ENCODE results near the gene HSD17B8. TPM values are rescaled to one million over a fixed set of nuclear protein-coding genes. Genes with fewer than 3 reads are reported as not detected.

The HSD17B8 gene
- total RNA-seq, 6 donors from 2014 or later = 8.2 to 39.3 (median 28.7) TPM

GRCh38 chr6:33250731-33251130 is 46.3 kb downstream of the HSD17B8 start:
- Histone ChIP-seq H3K4me1 (peaks cover 23 to 30% (median 25%) of the 10 kb centered on the region in 4 donors), H3K36me3 (peaks cover 0 to 13% (median 0%) of the 10 kb centered on the region in 4 donors), H3K27me3 (no peaks in the 10 kb centered on the region), H3K9me3 (no peaks in the 10 kb centered on the region), H3K27ac (peak overlapping the region in 1 of 4 donors; percentile 12), H3K4me3 (no peak overlapping the region)
- no peak for TF ChIP-seq CTCF (IDR thresholded peaks at IDR 0.05)
- no peak for TF ChIP-seq POLR2A (IDR thresholded peaks at IDR 0.05)
- no peak for TF ChIP-seq EP300 (IDR thresholded peaks at IDR 0.05)
- no peak for TF ChIP-seq POLR2AphosphoS5 (IDR thresholded peaks at IDR 0.05)
- WGBS, 2 donors = 97% methylated on average over 13 of the region's 13 CpGs
- no peak for ATAC-seq (ENCODE audit: low FRiP score in 2 of 2)
- peak in 1 of 2 donors; percentile 60 for DNase-seq

- no peak for ATAC-seq (ENCODE audit: low FRiP score in 2 of 2)
- H3K27me3 ChIP-seq = no peaks in the 10 kb centered on the region
- peaks cover 23 to 30% (median 25%) of the 10 kb centered on the region in 4 donors for H3K4me1 ChIP-seq
- H3K4me3 ChIP-seq = no peak overlapping the region
- WGBS, 2 donors = 78 to 90% methylated on average over 6 of the region's 6 CpGs
- H3K36me3 ChIP-seq = peaks cover 0 to 13% (median 0%) of the 10 kb centered on the region in 4 donors
- H3K9me3 ChIP-seq = no peaks in the 10 kb centered on the region
- TF ChIP-seq POLR2AphosphoS5 (IDR thresholded peaks at IDR 0.05) = no peak
- TF ChIP-seq POLR2A (IDR thresholded peaks at IDR 0.05) = no peak
- TF ChIP-seq CTCF (IDR thresholded peaks at IDR 0.05) = no peak
- TF ChIP-seq EP300 (IDR thresholded peaks at IDR 0.05) = no peak
- no peak for DNase-seq
- H3K27ac ChIP-seq = no peak overlapping the region
Observed at GRCh38 chr6:33251395-33252012, 47.0 kb downstream of the HSD17B8 start.

GRCh38 chr6:33252759-33253158 is 48.3 kb downstream of the HSD17B8 start:
- TF ChIP-seq POLR2AphosphoS5 (IDR thresholded peaks at IDR 0.05) = no peak
- no peak for TF ChIP-seq CTCF (IDR thresholded peaks at IDR 0.05)
- no peak for TF ChIP-seq POLR2A (IDR thresholded peaks at IDR 0.05)
- TF ChIP-seq EP300 (IDR thresholded peaks at IDR 0.05) = no peak
- no peak for ATAC-seq (ENCODE audit: low FRiP score in 2 of 2)
- peaks cover 22 to 29% (median 24%) of the 10 kb centered on the region in 4 donors for H3K4me1 ChIP-seq
- peaks cover 0 to 24% (median 0%) of the 10 kb centered on the region in 4 donors for H3K36me3 ChIP-seq
- no peaks in the 10 kb centered on the region for H3K9me3 ChIP-seq
- no peak overlapping the region for H3K4me3 ChIP-seq
- H3K27me3 ChIP-seq = no peaks in the 10 kb centered on the region
- DNase-seq = no peak
- H3K27ac ChIP-seq = no peak overlapping the region

DNA sequence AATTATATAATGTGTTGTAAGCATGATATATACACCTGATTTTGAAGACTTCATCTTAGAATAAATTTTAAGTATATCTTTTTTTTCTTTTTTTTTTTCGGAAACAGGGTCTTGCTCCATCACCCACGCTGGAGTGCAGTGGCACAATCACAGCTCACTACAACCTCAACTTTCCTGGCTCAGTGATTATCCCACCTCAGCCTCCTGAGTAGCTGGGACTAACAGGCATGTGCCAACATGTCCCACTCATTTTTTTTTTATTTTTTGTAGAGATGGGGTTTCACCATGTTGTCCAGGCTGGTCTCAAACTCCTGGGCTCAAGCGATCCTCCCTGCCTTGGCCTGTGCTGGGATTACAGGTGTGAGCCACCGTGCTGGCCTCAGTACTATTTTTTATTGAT is 50.1 kb downstream of the HSD17B8 start:
- H3K27me3 ChIP-seq = no peaks in the 10 kb centered on the region
- H3K36me3 ChIP-seq = peaks cover 0 to 39% (median 4%) of the 10 kb centered on the region in 4 donors
- H3K27ac ChIP-seq = no peak overlapping the region
- TF ChIP-seq POLR2AphosphoS5 (IDR thresholded peaks at IDR 0.05) = no peak
- TF ChIP-seq POLR2A (IDR thresholded peaks at IDR 0.05) = no peak
- TF ChIP-seq CTCF (IDR thresholded peaks at IDR 0.05) = no peak
- TF ChIP-seq EP300 (IDR thresholded peaks at IDR 0.05) = no peak
- no peaks in the 10 kb centered on the region for H3K9me3 ChIP-seq
- ATAC-seq (ENCODE audit: low FRiP score in 2 of 2) (no peak), DNase-seq (no peak)
- no peak overlapping the region for H3K4me3 ChIP-seq
- peaks cover 10 to 15% (median 11%) of the 10 kb centered on the region in 4 donors for H3K4me1 ChIP-seq
- 93 to 95% methylated on average over 4 of the region's 4 CpGs for WGBS, 2 donors

Small RNAs within 50 kb of the gene (small RNA-seq; reads per million reads assigned to genes)
- 1.7 to 5.5 (median 4.2) reads per million in 4 donors for gene MIR219A1
- 0 to 1.4 (median 0.09) reads per million in 4 donors for gene RNY4P10

Other genes starting within 250 kb of the HSD17B8 start
- gene BRD2, start 236.1 kb upstream of the HSD17B8 start, total RNA-seq = 100 to 1,000 TPM; 144 to 388 (median 183) TPM
- 10 to 100 TPM in 5 of 6 donors, 1 to 10 TPM in 1; 9.4 to 56.8 (median 30.5) TPM for gene HLA-DOA, start 195.1 kb upstream of the HSD17B8 start, total RNA-seq
- 100 to 1,000 TPM; 109 to 674 (median 399) TPM for gene HLA-DPA1, start 131.0 kb upstream of the HSD17B8 start, total RNA-seq
- 100 to 1,000 TPM; 194 to 697 (median 373) TPM for gene HLA-DPB1, start 128.7 kb upstream of the HSD17B8 start, total RNA-seq
- 1 to 10 TPM in 2 of 6 donors, under 1 TPM in 4; 0.20 to 2.1 (median 0.74) TPM for gene COL11A2, start 12.2 kb upstream of the HSD17B8 start, total RNA-seq
- 10 to 100 TPM; 19.3 to 67.1 (median 48.4) TPM for gene RXRB, start 4.0 kb upstream of the HSD17B8 start, total RNA-seq
- 100 to 1,000 TPM in 2 of 6 donors, 10 to 100 TPM in 4; 37.7 to 104 (median 86.7) TPM for gene SLC39A7, start 3.8 kb upstream of the HSD17B8 start, total RNA-seq
- gene RING1, start 3.8 kb downstream of the HSD17B8 start, total RNA-seq = 10 to 100 TPM; 17.9 to 50.6 (median 40.4) TPM
- gene VPS52, start 67.2 kb downstream of the HSD17B8 start, total RNA-seq = 100 to 1,000 TPM in 1 of 6 donors, 10 to 100 TPM in 5; 30.1 to 170 (median 45.8) TPM
- gene RPS18, start 67.4 kb downstream of the HSD17B8 start, total RNA-seq = 1,000 to 10,000 TPM in 4 of 6 donors, 100 to 1,000 TPM in 2; 535 to 2,038 (median 1,627) TPM
- gene B3GALT4, start 72.5 kb downstream of the HSD17B8 start, total RNA-seq = 10 to 100 TPM; 20.1 to 29.7 (median 23.2) TPM
- 10 to 100 TPM; 21.1 to 50.3 (median 41.7) TPM for gene WDR46, start 84.6 kb downstream of the HSD17B8 start, total RNA-seq
- gene PFDN6, start 84.9 kb downstream of the HSD17B8 start, total RNA-seq = 10 to 100 TPM; 13.8 to 42.9 (median 30.7) TPM
- gene RGL2, start 94.3 kb downstream of the HSD17B8 start, total RNA-seq = 100 to 1,000 TPM in 2 of 6 donors, 10 to 100 TPM in 4; 56.5 to 149 (median 77.9) TPM
- gene TAPBP, start 109.4 kb downstream of the HSD17B8 start, total RNA-seq = 100 to 1,000 TPM; 131 to 310 (median 221) TPM
- gene ZBTB22, start 113.1 kb downstream of the HSD17B8 start, total RNA-seq = 10 to 100 TPM; 24.2 to 32.5 (median 28.2) TPM
- 10 to 100 TPM; 29.3 to 57.6 (median 43.5) TPM for gene DAXX, start 118.3 kb downstream of the HSD17B8 start, total RNA-seq
- 10 to 100 TPM in 1 of 6 donors, 1 to 10 TPM in 5; 1.2 to 11.8 (median 4.4) TPM for gene KIFC1, start 187.2 kb downstream of the HSD17B8 start, total RNA-seq
- gene PHF1, start 206.4 kb downstream of the HSD17B8 start, total RNA-seq = 100 to 1,000 TPM in 1 of 6 donors, 10 to 100 TPM in 5; 61.7 to 150 (median 65.5) TPM
- 100 to 1,000 TPM in 4 of 6 donors, 10 to 100 TPM in 2; 53.4 to 171 (median 112) TPM for gene CUTA, start 213.5 kb downstream of the HSD17B8 start, total RNA-seq
- gene SYNGAP1, start 215.4 kb downstream of the HSD17B8 start, total RNA-seq = 10 to 100 TPM in 5 of 6 donors, 1 to 10 TPM in 1; 8.2 to 57.6 (median 19.5) TPM
- 1 to 10 TPM; 3.2 to 8.7 (median 6.1) TPM for gene ZBTB9, start 249.9 kb downstream of the HSD17B8 start, total RNA-seq